GM18519 (cell line): Measurements from ENCODE around the gene SLC4A5.

Source experiments
- ATAC-seq: cut with Tn5 transposase; IDR thresholded peaks from one replicate; pipeline ENCODE4 v1.9.1; 2021; ENCODE audit warnings: mild to moderate bottlenecking, moderate library complexity; ENCODE audit not compliant: unreplicated experiment, low FRiP score

Gene SLC4A5

GRCh38 chr2:74317701-74318100, 25.5 kb downstream of the SLC4A5 start:
- no peak for ATAC-seq

GRCh38 chr2:74316627-74317295, 26.5 kb downstream of the SLC4A5 start:
- ATAC-seq = no peak

- ATAC-seq = no peak
Measured at GRCh38 chr2:74314107-74314506, 29.1 kb downstream of the SLC4A5 start.

- no peak for ATAC-seq
Measured at GRCh38 chr2:74313497-74313896, 29.7 kb downstream of the SLC4A5 start.

GRCh38 chr2:74312913-74313312, 30.3 kb downstream of the SLC4A5 start:
- no peak for ATAC-seq

- no peak for ATAC-seq
Measured at GRCh38 chr2:74307720-74308119, 35.5 kb downstream of the SLC4A5 start.

- ATAC-seq = no peak
Measured at GRCh38 chr2:74304332-74305148, 38.7 kb downstream of the SLC4A5 start.

GRCh38 chr2:74302865-74303264, 40.4 kb downstream of the SLC4A5 start:
- ATAC-seq = no peak

GRCh38 chr2:74301262-74301661, 42.0 kb downstream of the SLC4A5 start:
- no peak for ATAC-seq

- ATAC-seq = no peak
Measured at GRCh38 chr2:74300506-74300905, 42.7 kb downstream of the SLC4A5 start.

GRCh38 chr2:74297950-74298349, 45.3 kb downstream of the SLC4A5 start:
- ATAC-seq = no peak

GRCh38 chr2:74297391-74297790, 45.8 kb downstream of the SLC4A5 start:
- ATAC-seq = peak; percentile 69

GRCh38 chr2:74293191-74293991, 49.8 kb downstream of the SLC4A5 start:
- ATAC-seq = no peak

- no peak for ATAC-seq
Measured at GRCh38 chr2:74292751-74293150, 50.5 kb downstream of the SLC4A5 start.

GRCh38 chr2:74291886-74292621, 51.2 kb downstream of the SLC4A5 start:
- ATAC-seq = no peak

GRCh38 chr2:74291218-74291544, 52.0 kb downstream of the SLC4A5 start:
- ATAC-seq = no peak

GRCh38 chr2:74290466-74291217, 52.6 kb downstream of the SLC4A5 start:
- no peak for ATAC-seq

- no peak for ATAC-seq
Measured at GRCh38 chr2:74290066-74290465, 53.1 kb downstream of the SLC4A5 start.

GRCh38 chr2:74286725-74287124, 56.5 kb downstream of the SLC4A5 start:
- ATAC-seq = no peak
